Stimulated activated CD8-positive, alpha-beta memory T cell treated with anti-CD3 and anti-CD28 coated beads, Interleukin-15, amount 100 ng/mL, for 48 hours (primary cell): ENCODE results near the gene PLAGL2.
"Not testable (repeated sequence)": the region's sequence is repeated elsewhere in the genome, so short reads cannot be mapped to it uniquely, and the experiment has no call there.

ENCODE experiments used
- DNase-seq, 2 donors: peaks; one replicate each; pipeline ENCODE4 v3.0.0-alpha.2; 2020; ENCODE audit warnings: low read depth in 2 of 2

Gene PLAGL2

DNA sequence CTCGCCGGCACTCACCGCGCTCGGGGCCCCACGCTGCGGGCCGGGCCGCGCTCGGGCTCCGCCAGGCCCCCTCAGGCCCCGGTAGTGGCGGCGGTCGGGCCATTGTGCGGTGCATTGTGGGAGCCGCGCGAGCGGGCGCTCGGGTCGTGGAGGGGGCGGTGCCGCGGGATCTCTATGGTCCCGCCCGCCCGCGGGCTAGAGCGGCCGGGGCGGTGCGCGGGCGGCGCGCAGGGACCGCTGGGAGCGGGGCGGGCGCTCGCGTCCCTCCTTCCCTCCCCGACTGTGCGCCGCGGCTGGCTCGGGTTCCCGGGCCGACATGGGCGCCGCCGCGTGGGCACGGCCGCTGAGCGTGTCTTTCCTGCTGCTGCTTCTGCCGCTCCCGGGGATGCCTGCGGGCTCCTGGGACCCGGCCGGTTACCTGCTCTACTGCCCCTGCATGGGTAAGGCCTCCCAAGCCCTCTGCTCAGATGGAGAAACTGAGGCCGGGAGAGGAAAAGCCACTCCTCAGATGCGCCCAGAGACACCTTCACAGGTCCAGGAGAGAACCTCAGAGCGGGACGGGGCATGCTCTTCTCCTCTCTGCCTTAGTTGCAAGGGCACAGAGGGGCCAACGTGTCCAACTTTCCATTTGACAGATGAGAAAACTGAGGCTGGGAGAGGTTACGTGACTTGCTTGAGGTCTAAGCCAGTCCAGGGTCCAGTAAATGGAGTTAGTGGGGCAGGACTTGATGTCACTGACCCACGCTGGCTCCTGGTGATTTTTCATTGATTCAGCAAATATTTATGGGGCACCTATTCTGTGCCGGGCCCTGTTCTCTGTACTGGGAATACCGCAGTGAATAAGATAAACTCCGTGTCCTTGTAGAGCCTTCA is at the start of gene PLAGL2, which contains the start of gene POFUT1:
Gene PLAGL2, minus strand, starts transcription at position 118 of the 873 bp plus-strand sequence. CDS start 5,565 bp downstream, outside the sequence.
Gene POFUT1, plus strand, starts transcription at position 255 of the 873 bp plus-strand sequence. Its CDS starts 62 bp downstream, at position 317.
- DNase-seq, result peak; percentile 85 to 88

- DNase-seq, result peak; percentile 82 to 87
Measured at GRCh38 chr20:32252189-32252588, 44.6 kb upstream of the PLAGL2 start.

DNA sequence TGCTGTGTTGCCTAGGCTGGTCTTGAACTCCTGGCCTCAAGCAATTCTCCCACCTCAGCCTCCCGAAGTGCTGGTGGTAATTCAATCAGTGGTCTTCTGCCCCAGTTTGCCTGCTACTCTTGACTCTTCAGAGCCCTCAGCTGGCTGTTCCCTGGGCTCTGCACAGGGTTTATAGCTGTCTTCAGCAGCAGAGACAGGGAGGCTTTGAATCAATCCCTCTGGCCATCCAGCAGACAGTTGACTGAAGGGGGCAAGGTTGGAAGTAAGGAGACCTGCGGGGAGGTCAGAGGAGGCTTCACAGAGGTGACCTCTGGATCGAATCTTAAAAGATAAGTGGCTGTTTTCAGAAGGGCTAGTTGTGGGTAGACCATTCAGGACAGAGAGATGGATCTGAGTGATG is 43.9 kb upstream of the PLAGL2 start:
- no peak for DNase-seq

DNA sequence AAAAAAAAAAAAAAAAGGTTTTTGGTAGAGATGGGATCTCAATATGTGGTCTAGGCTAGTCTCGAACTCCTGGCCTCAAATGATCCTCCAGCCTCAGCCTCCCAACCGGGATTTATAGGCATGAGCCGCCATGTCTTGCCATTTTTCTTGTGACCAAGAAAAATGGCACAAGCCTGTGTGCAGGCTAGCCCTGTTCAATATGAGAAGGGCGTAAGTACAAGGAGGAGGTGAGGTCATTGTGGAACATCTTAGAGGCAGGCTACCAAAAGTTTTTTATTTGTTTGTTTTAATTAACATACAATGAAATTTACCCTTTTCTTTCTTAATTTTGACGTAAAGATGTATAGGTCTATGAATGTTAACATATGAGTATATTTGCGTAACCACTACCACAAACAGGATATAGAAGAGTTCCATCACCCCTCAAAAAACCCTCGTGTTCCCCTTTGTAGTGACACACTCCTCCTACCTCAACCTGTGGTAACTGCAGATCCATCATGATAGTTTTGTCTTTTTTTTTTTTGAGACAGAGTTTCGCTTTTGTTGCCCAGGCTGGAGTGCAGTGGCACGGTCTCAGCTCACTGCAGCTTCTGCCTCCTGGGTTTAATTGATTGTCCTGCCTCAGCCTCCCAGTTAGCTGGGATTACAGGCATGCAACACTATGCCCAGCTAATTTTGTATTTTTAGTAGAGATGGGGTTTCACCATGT is 41.6 kb upstream of the PLAGL2 start:
- DNase-seq, result no peak

DNA sequence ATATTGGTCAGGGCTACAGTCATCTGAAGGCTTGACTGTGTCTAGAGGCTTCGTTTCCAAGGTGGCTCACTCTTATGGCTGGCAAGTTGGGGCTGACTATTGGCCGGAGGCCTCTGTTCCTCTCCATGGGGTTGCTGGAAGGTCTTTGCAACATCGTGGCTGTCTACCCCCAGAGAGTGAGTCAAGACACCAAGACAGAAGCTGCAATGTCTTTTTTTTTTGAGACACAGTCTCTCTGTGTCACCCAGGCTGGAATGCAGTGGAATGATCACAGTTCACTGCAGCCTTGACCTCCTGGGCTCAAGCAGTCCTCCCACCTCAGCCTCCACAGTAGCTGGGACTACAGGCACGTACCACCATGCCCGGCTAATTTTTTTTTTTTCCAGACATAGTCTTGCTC is 40.5 kb upstream of the PLAGL2 start:
- no peak for DNase-seq

- DNase-seq, result not testable (repeated sequence)
Measured at GRCh38 chr20:32246208-32246607, 38.7 kb upstream of the PLAGL2 start.

DNA sequence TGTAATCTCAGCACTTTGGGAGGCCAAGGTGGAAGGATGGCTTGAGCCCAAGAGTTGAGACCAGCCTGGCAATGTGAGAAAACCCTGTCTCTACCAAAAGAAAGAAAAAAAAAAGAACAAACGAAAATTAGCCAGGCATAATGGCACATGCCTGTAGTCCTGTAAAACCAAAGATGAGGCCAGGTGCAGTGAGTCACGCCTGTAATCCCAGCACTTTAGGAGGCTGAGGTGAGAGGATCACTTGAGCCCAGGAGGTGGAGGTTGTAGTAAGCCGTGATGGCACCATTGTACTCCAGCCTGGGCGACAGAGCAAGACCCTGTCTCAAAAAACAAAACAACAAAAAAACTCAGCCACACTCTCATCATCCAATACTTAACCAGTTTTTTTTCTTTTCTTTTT is 37.4 kb upstream of the PLAGL2 start:
- no peak for DNase-seq

- no peak for DNase-seq
Measured at GRCh38 chr20:32244150-32244823, 36.7 kb upstream of the PLAGL2 start.

- no peak for DNase-seq
Measured at GRCh38 chr20:32241807-32242206, 34.3 kb upstream of the PLAGL2 start.

GRCh38 chr20:32240205-32240604 is 32.7 kb upstream of the PLAGL2 start:
- no peak for DNase-seq

GRCh38 chr20:32238483-32239425 is 31.2 kb upstream of the PLAGL2 start:
- no peak for DNase-seq

DNA sequence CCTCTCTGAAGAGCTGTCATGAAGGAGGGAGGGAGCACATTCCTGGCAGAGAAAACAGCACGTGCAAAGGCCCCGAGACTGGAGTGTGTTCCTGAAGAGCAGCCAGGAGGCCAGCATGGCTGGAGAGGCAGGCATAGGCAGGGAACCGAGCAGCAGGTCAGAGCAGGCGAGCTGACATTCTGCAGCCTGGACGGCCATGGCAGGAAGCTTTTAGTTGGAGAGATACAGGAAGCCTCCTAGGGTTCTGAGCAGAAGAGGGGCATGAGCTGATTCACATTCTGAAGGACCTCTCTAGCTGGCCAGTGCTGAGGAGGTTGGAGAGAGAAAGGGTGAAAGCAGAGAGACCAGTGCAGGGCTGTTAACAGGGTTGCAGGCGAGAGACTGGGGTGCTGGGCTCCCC is 29.9 kb upstream of the PLAGL2 start:
- no peak for DNase-seq

- DNase-seq, result no peak
Measured at GRCh38 chr20:32236819-32237218, 29.3 kb upstream of the PLAGL2 start.

- no peak for DNase-seq
Measured at GRCh38 chr20:32236048-32236533, 28.5 kb upstream of the PLAGL2 start.

DNA sequence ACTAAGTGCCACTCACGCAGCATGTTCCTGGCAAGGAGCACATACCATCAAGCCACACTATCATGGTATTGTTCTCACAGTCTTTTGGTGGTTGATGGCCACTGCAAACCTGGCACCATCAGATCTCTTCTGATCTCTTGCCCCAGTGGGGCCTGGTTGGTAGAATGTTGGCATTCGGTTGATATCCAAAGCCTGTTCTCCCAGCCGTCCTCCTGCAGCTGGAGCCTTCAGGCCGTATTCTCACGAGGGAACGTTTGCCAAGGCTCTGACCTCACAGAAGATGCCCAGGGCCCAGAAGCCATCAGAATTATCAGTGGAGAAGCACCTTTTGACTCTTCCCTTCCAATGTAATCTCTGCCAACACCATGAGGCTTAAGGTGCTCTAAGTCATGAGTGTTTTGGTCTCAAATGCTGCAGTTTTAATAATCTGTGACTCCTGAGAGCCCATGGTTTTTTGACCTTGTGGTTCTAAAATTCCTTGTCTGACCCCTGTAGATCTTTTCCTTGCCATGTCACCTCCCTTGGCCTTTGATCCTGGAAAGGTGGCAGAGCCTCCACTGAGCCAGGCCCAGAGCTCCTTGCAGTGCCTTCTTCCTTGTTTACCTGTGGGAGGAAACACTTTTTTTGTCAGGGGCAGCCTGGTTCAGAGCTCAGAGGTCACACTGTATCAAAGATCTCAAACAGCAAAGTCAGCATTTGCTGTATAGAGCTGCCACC is 27.9 kb upstream of the PLAGL2 start:
- no peak for DNase-seq

DNA sequence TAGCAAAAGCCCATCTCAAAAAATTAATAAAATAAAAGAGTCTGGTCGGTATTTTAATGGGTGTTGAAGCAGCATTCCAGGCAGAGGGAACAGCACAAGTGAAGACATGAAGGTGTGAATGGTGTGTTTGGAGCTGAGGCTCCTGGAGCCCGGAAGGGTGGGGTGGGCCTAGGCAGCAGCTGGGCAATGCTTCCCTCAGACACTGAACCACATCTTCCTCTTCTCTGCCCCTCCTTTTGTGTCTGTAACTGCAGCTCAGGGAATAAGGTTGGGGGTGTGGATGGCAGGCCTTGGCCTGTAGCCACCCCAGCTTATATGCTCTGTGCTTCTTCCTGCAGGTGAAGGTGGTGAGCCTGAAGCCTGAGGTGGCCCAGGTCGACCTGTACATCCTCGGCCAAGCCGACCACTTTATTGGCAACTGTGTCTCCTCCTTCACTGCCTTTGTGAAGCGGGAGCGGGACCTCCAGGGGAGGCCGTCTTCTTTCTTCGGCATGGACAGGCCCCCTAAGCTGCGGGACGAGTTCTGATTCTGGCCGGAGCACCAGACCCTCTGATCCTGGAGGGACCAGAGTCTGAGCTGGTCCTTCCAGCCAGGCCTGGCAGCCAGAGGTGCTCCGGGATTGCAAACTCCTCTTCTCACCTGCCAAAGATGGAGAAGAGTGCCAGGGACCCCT is 26.7 kb upstream of the PLAGL2 start:
- no peak for DNase-seq

GRCh38 chr20:32233286-32233685 is 25.7 kb upstream of the PLAGL2 start:
- DNase-seq, result no peak

DNA sequence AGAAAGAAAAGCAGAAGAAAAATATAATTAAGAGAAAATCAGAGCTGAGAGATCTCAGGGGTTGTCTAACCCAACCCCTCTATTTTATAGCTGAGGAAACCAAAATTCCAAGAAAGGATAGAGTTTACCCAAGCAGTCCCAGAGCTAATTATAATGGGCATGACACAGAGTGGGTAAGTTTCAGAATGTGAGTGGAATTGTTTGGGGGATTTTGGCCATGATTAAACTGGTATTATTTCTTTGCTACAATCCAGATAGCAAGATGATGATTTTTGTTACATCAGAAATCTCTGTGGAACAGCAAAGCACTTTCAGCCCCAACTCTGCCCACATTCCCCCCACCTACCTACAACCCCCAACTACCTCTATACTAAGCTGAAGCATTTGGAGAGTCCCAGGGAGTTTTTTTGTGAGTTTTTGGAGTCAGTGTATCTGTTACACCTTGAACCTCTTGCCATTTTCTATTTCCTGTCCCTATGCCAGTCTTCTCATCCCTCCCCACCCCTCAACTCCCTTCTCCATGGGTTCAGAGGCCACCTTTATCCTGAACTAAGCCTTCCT is 24.9 kb upstream of the PLAGL2 start:
- no peak for DNase-seq

- DNase-seq, result peak in 1 of 2 donors; percentile 39
Measured at GRCh38 chr20:32231847-32232246, 24.3 kb upstream of the PLAGL2 start.
